GM18520 (cell line): Measurements from ENCODE around the gene PYGB.

Source experiments
- ATAC-seq: cut with Tn5 transposase; IDR thresholded peaks from one replicate; pipeline ENCODE4 v1.9.1; 2021; ENCODE audit not compliant: unreplicated experiment

The PYGB gene

GRCh38 chr20:25215521-25215920 is 32.4 kb upstream of the PYGB start:
- no peak for ATAC-seq

- no peak for ATAC-seq
These were observed 31.5 kb upstream of the PYGB start for GRCh38 chr20:25216199-25216945.

- ATAC-seq: no peak
These were observed 30.4 kb upstream of the PYGB start for GRCh38 chr20:25217161-25218108.

DNA sequence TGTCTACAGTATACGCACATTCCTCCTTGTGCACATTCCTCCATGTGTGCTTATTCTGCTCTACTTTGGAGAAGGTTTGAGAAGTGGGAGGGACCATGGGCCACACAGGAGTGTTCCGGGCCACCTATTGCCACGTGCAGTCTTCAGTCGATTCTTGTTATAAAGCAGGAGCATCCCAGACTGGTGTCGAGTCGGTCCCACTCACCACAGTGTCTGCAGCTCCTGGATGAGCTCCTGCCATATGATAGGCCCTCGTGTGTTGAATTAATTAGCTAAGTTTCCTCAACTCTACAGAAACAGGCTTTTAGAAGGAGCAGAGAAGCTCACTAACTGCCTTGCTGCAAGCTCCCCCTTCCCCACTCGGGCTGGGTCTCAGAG is 29.8 kb upstream of the PYGB start:
- no peak for ATAC-seq

DNA sequence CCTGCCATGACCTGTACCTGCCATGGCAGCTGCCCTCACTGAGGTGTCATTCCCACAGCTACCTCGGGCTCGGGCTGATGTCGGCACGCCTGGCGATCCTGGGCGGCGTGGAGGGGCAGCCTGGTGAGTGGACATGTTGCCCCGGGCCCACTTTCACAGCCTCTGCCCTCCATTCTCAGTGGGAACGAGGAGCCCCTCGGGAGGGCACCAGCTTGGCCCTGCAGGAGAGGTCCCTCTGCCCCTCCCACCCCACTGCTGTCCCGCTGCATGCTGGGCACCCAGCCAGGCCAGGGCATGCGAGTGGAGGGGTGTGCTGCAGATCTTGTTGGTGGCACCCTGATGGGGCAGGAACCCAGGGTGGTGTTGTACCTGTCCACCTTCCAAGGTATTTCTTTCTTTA is 29.4 kb upstream of the PYGB start:
- no peak for ATAC-seq

- no peak for ATAC-seq
These were observed 28.5 kb upstream of the PYGB start for GRCh38 chr20:25219365-25219764.

GRCh38 chr20:25220021-25220730 is 27.7 kb upstream of the PYGB start:
- no peak for ATAC-seq

DNA sequence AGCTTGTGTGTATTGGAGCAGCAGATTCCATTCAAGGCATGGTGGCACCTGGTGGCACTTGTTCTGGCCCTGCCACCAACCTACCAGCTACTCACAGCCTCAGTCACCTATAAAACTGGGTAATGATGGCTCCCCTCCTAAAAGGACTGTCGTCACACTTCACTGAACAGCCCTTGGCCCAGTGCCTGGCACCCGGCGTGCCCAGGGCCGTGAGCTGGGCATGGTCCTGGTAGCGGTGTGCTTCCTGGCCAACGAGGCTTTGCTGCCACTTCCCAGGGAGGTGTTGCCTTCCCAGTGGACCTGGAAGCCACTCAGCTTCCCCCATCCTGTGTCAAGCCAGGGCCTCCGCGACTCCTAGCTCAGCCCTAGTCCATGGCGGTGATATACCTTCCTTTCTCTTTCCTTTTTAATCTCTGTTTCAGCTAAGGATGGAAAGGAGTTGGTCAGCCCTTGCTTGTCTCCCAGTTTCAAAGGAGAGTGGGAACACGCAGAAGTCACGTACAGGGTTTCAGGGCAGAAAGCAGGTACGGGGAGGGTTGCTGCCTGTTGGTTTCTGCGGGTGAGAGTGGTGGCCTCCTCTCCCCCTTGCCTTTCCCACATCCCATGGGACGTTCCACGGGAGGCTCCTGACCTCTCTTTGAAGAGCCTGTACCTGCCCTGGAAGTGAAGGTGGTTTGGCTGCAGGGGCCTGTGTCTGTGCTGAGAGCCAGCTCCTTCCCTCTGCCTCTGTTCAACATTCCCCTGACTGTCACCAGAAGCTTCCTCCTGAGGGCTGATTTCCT is 26.9 kb upstream of the PYGB start:
- ATAC-seq: no peak

DNA sequence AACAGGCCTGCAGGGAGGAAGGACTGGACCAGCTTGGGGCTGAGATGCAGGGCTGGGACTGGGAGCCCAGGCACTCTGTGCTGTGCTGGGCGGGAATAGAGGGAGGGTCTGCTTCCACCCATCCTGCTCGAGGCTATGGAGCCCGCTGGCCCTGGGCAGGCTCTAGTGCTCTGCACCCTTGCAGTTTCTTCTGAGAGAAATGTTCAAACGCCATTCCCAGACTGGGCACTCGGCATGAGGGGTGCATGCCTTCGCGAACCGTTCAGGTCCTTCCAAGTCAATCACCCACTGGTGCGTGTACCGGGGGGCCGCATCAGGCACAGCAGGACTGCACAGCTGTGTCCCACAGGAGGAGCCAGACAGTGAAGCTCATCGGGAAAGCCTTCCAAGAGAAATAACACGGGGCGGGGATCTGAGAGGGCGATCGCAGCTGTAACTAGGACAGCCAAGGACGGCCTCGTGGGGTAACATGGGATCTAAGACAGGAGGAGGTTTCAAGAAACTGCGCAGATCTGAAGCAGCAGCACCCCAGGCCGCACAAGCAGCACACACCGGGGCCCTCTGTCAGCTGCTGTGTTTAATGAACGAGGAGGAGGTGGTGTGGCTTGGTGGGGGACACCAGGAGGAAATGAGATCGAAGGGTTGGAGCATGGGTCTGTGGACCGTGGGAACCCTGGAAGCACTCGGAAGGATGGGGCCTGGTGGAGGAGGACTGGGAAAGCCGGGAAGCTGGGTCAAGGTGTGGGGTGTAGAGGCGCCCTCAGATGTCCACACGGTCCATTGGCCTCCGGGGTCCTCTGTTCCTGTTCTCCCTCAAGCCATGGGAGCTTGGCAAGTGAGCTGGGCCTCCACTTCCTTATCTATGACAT is 26.1 kb upstream of the PYGB start:
- no peak for ATAC-seq

GRCh38 chr20:25222461-25223178 is 25.3 kb upstream of the PYGB start:
- ATAC-seq: no peak

DNA sequence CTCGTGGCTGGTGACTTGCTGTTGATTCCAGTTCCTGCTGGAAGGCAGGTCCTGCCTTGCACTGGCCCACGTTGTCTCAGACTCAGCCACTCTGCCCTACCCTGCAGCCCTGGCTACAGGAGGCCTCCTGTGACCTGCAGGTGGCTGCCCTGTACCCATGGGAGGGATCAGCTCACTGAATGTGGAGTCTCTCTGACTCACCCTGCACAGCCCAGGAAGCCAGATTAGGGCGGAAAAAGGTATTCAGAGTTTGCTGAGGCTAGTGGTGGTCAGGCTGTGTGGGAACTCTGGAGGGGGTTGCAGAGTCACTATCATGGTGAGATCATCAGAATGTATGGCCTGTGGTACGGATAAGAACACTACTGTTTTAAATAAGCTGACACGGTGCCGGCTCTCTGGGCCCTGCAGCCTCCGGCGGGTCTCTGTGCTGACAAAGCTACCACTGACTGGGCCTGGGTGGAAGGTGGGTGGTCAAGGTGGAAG is 24.7 kb upstream of the PYGB start:
- no peak for ATAC-seq

DNA sequence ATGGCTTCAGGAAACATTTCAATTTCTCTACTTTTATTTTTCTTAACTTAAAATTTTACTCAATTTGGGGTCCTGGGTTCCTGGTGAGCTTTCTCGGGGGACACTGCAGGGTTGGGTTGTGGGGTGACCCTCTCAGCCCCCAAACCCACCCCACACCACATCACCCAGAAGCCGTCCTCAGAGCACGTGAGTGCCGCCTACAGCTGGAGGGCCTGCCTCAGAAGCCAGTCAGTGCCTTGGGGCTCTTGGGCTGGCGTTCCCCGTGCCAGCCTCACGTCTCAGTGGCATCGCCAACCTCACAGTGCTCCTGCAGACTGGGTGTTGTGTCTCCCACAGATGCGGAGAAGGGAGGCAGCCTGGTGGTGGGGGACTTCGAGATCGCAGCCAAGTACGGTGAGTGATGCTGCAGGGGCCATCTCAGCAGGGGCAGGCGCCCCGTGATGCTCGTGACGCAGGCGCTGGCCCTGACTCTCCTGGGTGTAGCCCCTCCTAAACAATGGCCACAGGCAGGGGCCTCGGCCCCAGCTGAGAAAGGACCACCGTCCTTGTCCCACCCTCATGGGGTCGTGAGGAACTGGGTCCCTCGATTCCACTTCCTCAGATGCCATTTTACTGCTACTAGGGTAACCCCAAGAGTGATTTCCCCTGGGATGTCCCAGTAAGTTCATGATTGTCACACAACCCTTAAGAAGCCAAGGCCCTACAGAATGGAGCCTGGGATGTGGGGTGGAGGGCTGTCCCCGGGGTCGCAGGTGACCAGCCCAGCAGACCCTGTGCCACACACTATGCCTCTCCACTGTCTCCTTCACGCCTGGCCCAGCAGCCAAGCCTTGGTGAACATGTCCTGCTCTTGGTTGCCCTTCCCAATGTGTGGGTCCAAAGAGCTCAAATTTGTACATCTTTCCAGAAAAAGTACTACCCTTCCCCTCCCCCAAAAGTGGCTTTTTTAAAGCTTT is 23.8 kb upstream of the PYGB start:
- no peak for ATAC-seq

DNA sequence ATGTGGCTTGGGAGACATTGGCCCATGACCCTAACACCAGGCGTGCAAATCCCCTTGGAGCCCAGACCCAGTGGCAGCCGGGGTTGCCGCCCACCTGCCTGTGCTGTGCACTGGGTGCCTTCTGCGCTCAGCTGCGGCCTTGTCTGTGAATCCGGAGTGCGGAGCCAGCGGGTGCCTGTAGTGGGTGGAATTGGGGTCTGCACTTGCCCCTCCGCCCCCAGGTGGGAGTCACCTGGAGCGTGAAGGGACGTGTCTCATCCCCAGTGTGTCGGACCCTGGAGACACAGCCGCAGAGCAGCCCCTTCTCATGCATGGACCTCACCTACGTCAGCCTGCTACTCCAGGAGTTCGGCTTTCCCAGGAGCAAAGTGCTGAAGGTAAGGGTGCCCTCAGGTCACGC is 22.9 kb upstream of the PYGB start:
- ATAC-seq: no peak

- no peak for ATAC-seq
These were observed 22.0 kb upstream of the PYGB start for GRCh38 chr20:25225642-25226432.

DNA sequence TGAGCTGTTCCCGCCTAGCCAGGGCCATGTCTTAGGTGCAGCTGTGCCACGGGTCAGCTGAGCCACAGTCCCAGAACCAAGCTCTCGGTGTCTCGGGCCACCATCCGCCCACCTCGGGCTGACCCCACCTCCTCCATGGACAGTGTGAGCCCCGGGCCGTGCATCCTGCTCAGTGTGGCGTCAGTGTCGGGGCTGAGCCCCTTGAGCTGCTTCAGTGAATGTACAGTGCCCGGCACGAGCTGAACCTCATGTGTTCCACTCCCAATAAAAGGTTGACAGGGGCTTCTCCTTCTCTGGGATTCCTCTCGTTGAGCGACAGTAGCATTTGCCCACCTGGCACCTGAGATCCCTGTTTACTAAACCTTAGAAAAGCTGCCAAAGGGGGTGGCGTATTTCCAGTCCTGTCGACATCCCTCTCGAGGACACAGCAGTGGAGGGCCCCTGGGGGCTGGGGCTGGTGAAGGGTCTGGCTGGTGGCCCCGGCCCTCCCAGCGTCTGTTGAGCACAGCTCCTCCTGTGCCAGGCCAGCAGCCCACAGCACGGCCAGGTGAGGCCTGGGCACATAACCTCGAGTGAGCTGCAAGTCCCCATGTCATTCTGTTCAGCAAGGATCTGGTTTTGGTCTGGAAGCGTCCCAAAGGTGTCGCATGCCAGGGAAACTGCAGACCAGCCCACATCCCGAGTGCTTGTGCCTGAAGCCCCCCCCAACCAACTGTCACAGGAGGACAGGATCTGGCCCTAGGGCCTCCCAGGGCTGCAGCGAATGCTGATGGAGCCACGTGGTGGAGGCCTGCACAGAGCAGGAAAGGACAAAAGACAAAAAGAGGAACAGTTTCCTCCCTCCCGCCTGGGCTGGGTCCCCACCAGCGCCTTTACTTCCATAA is 21.2 kb upstream of the PYGB start:
- no peak for ATAC-seq

DNA sequence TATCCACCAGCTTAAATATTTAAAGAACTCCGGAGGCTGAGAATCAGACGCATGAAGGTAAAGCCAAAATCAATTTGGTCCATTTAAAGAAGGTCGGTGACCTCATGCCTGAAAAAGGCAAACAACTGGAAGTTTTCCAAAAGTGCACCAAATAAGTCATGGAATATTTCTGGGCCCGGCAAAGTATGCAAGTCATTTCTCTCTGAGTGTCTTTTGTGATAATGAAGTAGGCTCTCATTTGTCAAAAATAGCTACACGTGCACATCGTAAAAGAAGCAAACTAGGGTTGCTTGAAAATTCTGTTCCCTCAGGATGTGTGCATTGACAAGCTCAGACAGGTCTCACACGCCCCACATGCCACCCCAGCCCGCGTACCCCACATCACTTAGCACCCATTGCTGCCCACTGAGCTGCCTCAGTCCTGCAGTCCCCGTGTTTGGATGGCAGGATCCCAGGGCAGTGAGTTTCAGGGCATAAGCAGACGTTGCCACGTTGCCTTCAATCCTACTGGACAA is 20.5 kb upstream of the PYGB start:
- no peak for ATAC-seq
